ENCODE results near the gene MTUS2. TPM values are rescaled to one million over a fixed set of nuclear protein-coding genes. Genes with fewer than 3 reads are reported as not detected.

Gene MTUS2
- total RNA-seq, 6 donors from 2014 or later, result 0.11 to 1.6 (median 0.20) TPM; not detected in 1

DNA sequence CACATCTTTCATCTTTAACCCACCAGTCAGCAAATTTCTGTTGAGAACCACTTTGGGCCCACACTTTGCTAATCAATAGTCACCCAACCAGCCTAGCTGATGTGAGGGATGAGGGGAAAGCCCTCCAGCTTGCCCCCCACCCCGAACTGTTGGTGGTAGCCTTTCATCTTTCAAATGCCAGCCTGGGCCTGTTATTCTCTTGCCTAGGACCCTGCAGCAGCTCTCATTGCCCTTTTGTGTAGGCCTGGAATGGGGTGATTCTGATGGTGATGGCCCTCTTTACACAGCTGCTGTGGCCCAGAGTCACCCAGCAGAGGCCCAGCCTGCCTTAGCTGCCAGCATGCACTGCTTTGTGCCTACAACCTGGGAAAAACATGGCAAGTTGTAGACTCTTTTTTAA, 480.9 kb downstream of the MTUS2 start:
- WGBS, 2 donors, result 55 to 80% methylated on average over 1 of the region's 1 CpG
- Histone ChIP-seq H3K9me3 (peaks cover 0 to 13% (median 3%) of the 10 kb centered on the region in 4 donors), H3K27me3 (no peaks in the 10 kb centered on the region), H3K4me1 (no peaks in the 10 kb centered on the region), H3K27ac (no peak overlapping the region), H3K4me3 (no peak overlapping the region), H3K36me3 (no peaks in the 10 kb centered on the region)
- TF ChIP-seq EP300 (IDR thresholded peaks at IDR 0.05), result no peak
- TF ChIP-seq POLR2A (IDR thresholded peaks at IDR 0.05), result no peak
- TF ChIP-seq, protein P1, sequence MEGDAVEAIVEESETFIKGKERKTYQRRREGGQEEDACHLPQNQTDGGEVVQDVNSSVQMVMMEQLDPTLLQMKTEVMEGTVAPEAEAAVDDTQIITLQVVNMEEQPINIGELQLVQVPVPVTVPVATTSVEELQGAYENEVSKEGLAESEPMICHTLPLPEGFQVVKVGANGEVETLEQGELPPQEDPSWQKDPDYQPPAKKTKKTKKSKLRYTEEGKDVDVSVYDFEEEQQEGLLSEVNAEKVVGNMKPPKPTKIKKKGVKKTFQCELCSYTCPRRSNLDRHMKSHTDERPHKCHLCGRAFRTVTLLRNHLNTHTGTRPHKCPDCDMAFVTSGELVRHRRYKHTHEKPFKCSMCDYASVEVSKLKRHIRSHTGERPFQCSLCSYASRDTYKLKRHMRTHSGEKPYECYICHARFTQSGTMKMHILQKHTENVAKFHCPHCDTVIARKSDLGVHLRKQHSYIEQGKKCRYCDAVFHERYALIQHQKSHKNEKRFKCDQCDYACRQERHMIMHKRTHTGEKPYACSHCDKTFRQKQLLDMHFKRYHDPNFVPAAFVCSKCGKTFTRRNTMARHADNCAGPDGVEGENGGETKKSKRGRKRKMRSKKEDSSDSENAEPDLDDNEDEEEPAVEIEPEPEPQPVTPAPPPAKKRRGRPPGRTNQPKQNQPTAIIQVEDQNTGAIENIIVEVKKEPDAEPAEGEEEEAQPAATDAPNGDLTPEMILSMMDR (IDR thresholded peaks at IDR 0.05), result no peak
- TF ChIP-seq POLR2AphosphoS5 (IDR thresholded peaks at IDR 0.05), result no peak
- DNase-seq, result no peak
- ATAC-seq (ENCODE audit: low FRiP score in 2 of 2), result no peak

- H3K9me3 ChIP-seq, result peaks cover 0 to 24% (median 3%) of the 10 kb centered on the region in 4 donors
- H3K27ac ChIP-seq, result no peak overlapping the region
- no peaks in the 10 kb centered on the region for H3K4me1 ChIP-seq
- H3K36me3 ChIP-seq, result no peaks in the 10 kb centered on the region
- TF ChIP-seq POLR2A (IDR thresholded peaks at IDR 0.05), result no peak
- TF ChIP-seq EP300 (IDR thresholded peaks at IDR 0.05), result no peak
- TF ChIP-seq POLR2AphosphoS5 (IDR thresholded peaks at IDR 0.05), result no peak
- TF ChIP-seq, protein P1 (IDR thresholded peaks at IDR 0.05), result no peak
- H3K27me3 ChIP-seq, result no peaks in the 10 kb centered on the region
- no peak for DNase-seq
- H3K4me3 ChIP-seq, result no peak overlapping the region
- no peak for ATAC-seq (ENCODE audit: low FRiP score in 2 of 2)
These were observed 484.0 kb downstream of the MTUS2 start for GRCh38 chr13:29304148-29304547.

- peaks cover 0 to 11% (median 0%) of the 10 kb centered on the region in 4 donors for H3K9me3 ChIP-seq
- H3K27ac ChIP-seq, result no peak overlapping the region
- H3K36me3 ChIP-seq, result no peaks in the 10 kb centered on the region
- WGBS, 2 donors, result 61 to 79% methylated on average over 2 of the region's 2 CpGs
- TF ChIP-seq POLR2AphosphoS5 (IDR thresholded peaks at IDR 0.05) (no peak), EP300 (IDR thresholded peaks at IDR 0.05) (no peak)
- H3K27me3 ChIP-seq, result no peaks in the 10 kb centered on the region
- H3K4me1 ChIP-seq, result no peaks in the 10 kb centered on the region
- no peak for DNase-seq
- H3K4me3 ChIP-seq, result no peak overlapping the region
- no peak for ATAC-seq (ENCODE audit: low FRiP score in 2 of 2)
These were observed 490.7 kb downstream of the MTUS2 start for GRCh38 chr13:29310806-29311205.

GRCh38 chr13:29315847-29316246, 495.7 kb downstream of the MTUS2 start:
- Histone ChIP-seq H3K9me3 (no peaks in the 10 kb centered on the region), H3K4me3 (no peak overlapping the region), H3K27ac (no peak overlapping the region), H3K36me3 (no peaks in the 10 kb centered on the region), H3K27me3 (no peaks in the 10 kb centered on the region), H3K4me1 (no peaks in the 10 kb centered on the region)
- no peak for ATAC-seq (ENCODE audit: low FRiP score in 2 of 2)
- WGBS, 2 donors, result 72 to 84% methylated on average over 2 of the region's 2 CpGs
- TF ChIP-seq POLR2AphosphoS5 (IDR thresholded peaks at IDR 0.05) (no peak), EP300 (IDR thresholded peaks at IDR 0.05) (no peak), POLR2A (IDR thresholded peaks at IDR 0.05) (no peak)
- TF ChIP-seq, protein P1 (IDR thresholded peaks at IDR 0.05), result no peak
- no peak for DNase-seq

GRCh38 chr13:29317828-29318227, 497.7 kb downstream of the MTUS2 start:
- Histone ChIP-seq H3K4me3 (no peak overlapping the region), H3K4me1 (no peaks in the 10 kb centered on the region), H3K27ac (no peak overlapping the region), H3K9me3 (no peaks in the 10 kb centered on the region), H3K27me3 (no peaks in the 10 kb centered on the region), H3K36me3 (no peaks in the 10 kb centered on the region)
- 46 to 69% methylated on average over 5 of the region's 5 CpGs for WGBS, 2 donors
- no peak for TF ChIP-seq POLR2A (IDR thresholded peaks at IDR 0.05)
- TF ChIP-seq EP300 (IDR thresholded peaks at IDR 0.05), result no peak
- TF ChIP-seq, protein P1 (IDR thresholded peaks at IDR 0.05), result no peak
- TF ChIP-seq POLR2AphosphoS5 (IDR thresholded peaks at IDR 0.05), result no peak
- DNase-seq (peak in 1 of 2 donors; percentile 18), ATAC-seq (ENCODE audit: low FRiP score in 2 of 2) (no peak)
